Uterus (tissue), 4 donors: Measurements from ENCODE around the gene AADACL4. TPM values are rescaled to one million over a fixed set of nuclear protein-coding genes. Genes with fewer than 3 reads are reported as not detected.

Source experiments
- DNase-seq, 2 donors: peaks; one replicate each; pipeline ENCODE4 v3.0.0-alpha.2; 2019 to 2020
- H3K27ac ChIP-seq, 2 donors: fragments of 200-600 bp; sonication (generic); 1 replicate in 1 of 2; 2 replicates in 1 of 2; pipeline ENCODE4 v1.5.1; 2016 to 2018
- H3K27me3 ChIP-seq, 2 donors: fragments of 200-600 bp; sonication (generic); one replicate each; pipeline ENCODE4 v1.5.1; 2018 to 2019; ENCODE audit warnings: control low read depth in 1 of 2
- H3K36me3 ChIP-seq, 2 donors: fragments of 200-600 bp; sonication (generic); one replicate each; pipeline ENCODE4 v1.5.1; 2019; ENCODE audit warnings: control low read depth in 1 of 2
- H3K4me1 ChIP-seq, 2 donors: fragments of 200-600 bp; sonication (generic); one replicate each; pipeline ENCODE4 v1.5.1; 2018 to 2019; ENCODE audit warnings: control low read depth in 1 of 2
- H3K4me3 ChIP-seq, 2 donors: fragments of 200-600 bp; sonication (generic); 1 replicate in 1 of 2; 2 replicates in 1 of 2; pipeline ENCODE4 v1.5.1; 2018 to 2019; ENCODE audit warnings: mild to moderate bottlenecking in 1 of 2
- H3K9me3 ChIP-seq, 2 donors: fragments of 200-600 bp; sonication (generic); one replicate each; pipeline ENCODE4 v1.5.1; 2019; ENCODE audit warnings: control low read depth in 1 of 2
- CTCF ChIP-seq, 4 experiments: fragments of 200-600 bp in 2 of 4; fragments of 450-650 bp in 2 of 4; sonication (generic) in 2 of 4; IDR thresholded peaks; one replicate each; pipeline ENCODE4 v1.5.1; 2016 to 2019; ENCODE audit warnings: antibody characterized with exemption in 4 of 4, mild to moderate bottlenecking in 2 of 4, moderate library complexity in 1 of 4
- POLR2A ChIP-seq, 2 donors: fragments of 450-650 bp; IDR thresholded peaks; one replicate each; pipeline ENCODE4 v1.6.1; 2016; ENCODE audit warnings: antibody characterized with exemption in 2 of 2, mild to moderate bottlenecking in 1 of 2, moderate library complexity in 1 of 2
- intact Hi-C: fragments of 100-400 bp; cut with DNase I; formaldehyde crosslinking; loops from one replicate; pipeline ENCODE4 v1.15.1; 2023; ENCODE audit warnings: low total_unique reads
- total RNA-seq, 4 donors: library from RNA; depleted of rRNA in 3 of 4; stranded (reverse); fragments of >200 nt in 3 of 4; gene quantifications; one replicate each; pipeline versions ENCODE4 v1.1.0 to v1.2.4, GENCODE V29; 2014 to 2023
- donor health status: DM: yes; HTN: yes; CAD: no.

Gene AADACL4
- total RNA-seq, 4 donors from 2014 or later, result 0.14 to 0.46 TPM; not detected in 2

GRCh38 chr1:12629511-12629956 is 14.4 kb upstream of the AADACL4 start:
- TF ChIP-seq POLR2A (IDR thresholded peaks at IDR 0.05) (no peak), CTCF (IDR thresholded peaks at IDR 0.05) (no peak)
- intact Hi-C loops, result no loop called here
- H3K4me1 ChIP-seq, result no peaks in the 10 kb centered on the region

GRCh38 chr1:12629985-12630760 is 13.7 kb upstream of the AADACL4 start:
- Histone ChIP-seq H3K27me3 (no peaks in the 10 kb centered on the region), H3K9me3 (no peaks in the 10 kb centered on the region), H3K4me1 (no peaks in the 10 kb centered on the region), H3K27ac (no peak overlapping the region), H3K4me3 (no peak overlapping the region), H3K36me3 (no peaks in the 10 kb centered on the region)
- TF ChIP-seq CTCF (IDR thresholded peaks at IDR 0.05) (no peak), POLR2A (IDR thresholded peaks at IDR 0.05) (no peak)
- DNase-seq, result no peak
- intact Hi-C loops, result no loop called here

More at GRCh38 chr1:12629511-12629956, 14.4 kb upstream of the AADACL4 start:
- DNase-seq, result no peak
- Histone ChIP-seq H3K27ac (no peak overlapping the region), H3K27me3 (no peaks in the 10 kb centered on the region), H3K4me3 (no peak overlapping the region), H3K36me3 (no peaks in the 10 kb centered on the region), H3K9me3 (no peaks in the 10 kb centered on the region)

GRCh38 chr1:12630946-12631530 is 12.8 kb upstream of the AADACL4 start:
- Histone ChIP-seq H3K27ac (no peak overlapping the region), H3K4me1 (peaks cover 0 to under 1% of the 10 kb centered on the region in 2 donors), H3K9me3 (no peaks in the 10 kb centered on the region), H3K36me3 (no peaks in the 10 kb centered on the region), H3K4me3 (no peak overlapping the region), H3K27me3 (no peaks in the 10 kb centered on the region)
- TF ChIP-seq POLR2A (IDR thresholded peaks at IDR 0.05) (no peak), CTCF (IDR thresholded peaks at IDR 0.05) (no peak)
- DNase-seq, result no peak
- intact Hi-C loops, result no loop called here

GRCh38 chr1:12631571-12631970 is 12.3 kb upstream of the AADACL4 start:
- no peak for TF ChIP-seq POLR2A (IDR thresholded peaks at IDR 0.05)
- no peak for TF ChIP-seq CTCF (IDR thresholded peaks at IDR 0.05)
- intact Hi-C loops, result no loop called here
- H3K4me1 ChIP-seq, result peaks cover 0 to 4% of the 10 kb centered on the region in 2 donors
- H3K4me3 ChIP-seq, result no peak overlapping the region
- H3K27me3 ChIP-seq, result no peaks in the 10 kb centered on the region
- no peaks in the 10 kb centered on the region for H3K9me3 ChIP-seq
- DNase-seq, result no peak
- no peak overlapping the region for H3K27ac ChIP-seq
- H3K36me3 ChIP-seq, result no peaks in the 10 kb centered on the region

GRCh38 chr1:12634156-12634555 is 9.7 kb upstream of the AADACL4 start:
- H3K27ac ChIP-seq, result no peak overlapping the region
- intact Hi-C loops, result no loop called here
- no peak overlapping the region for H3K4me3 ChIP-seq
- no peaks in the 10 kb centered on the region for H3K9me3 ChIP-seq
- no peak for TF ChIP-seq CTCF (IDR thresholded peaks at IDR 0.05)
- no peak for TF ChIP-seq POLR2A (IDR thresholded peaks at IDR 0.05)
- H3K36me3 ChIP-seq, result no peaks in the 10 kb centered on the region
- H3K4me1 ChIP-seq, result peaks cover 0 to 4% of the 10 kb centered on the region in 2 donors
- DNase-seq, result no peak
- H3K27me3 ChIP-seq, result no peaks in the 10 kb centered on the region
